SK-N-SH (cell line): ENCODE measurements around the gene SPG11. TPM values are rescaled to one million over a fixed set of nuclear protein-coding genes. Genes with fewer than 3 reads are reported as not detected.
A peak's percentile ranks its signal among the peaks of the same experiment; 100 is the strongest.

ENCODE experiments used
- CTCF ChIA-PET: fragments of 300-600, 350-600 bp; formaldehyde crosslinking; extraction: SDS; loops from one replicate; lab custom pipeline; 2021; lab: Yijun Ruan, JAX
- POLR2A ChIA-PET: fragments of 350-600 bp; sonication (Branson Sonifier 250); formaldehyde crosslinking; extraction: SDS; loops from one replicate; lab custom pipeline; 2020; ENCODE audit warnings: antibody characterized with exemption, inconsistent platforms; lab: Yijun Ruan, JAX
- DNase-seq: peaks from one replicate; pipeline ENCODE4 v3.0.0; 2012
- H2AFZ ChIP-seq: fragments of 200-600 bp; sonication (generic); 2 replicates; pipeline ENCODE4 v1.8.1; 2016; ENCODE audit warnings: antibody characterized with exemption, mild to moderate bottlenecking, low read depth
- H3F3A ChIP-seq: fragments of 200-600 bp; sonication (generic); replicated peaks from 2 replicates; pipeline ENCODE3; 2016; ENCODE audit warnings: antibody characterized with exemption, mild to moderate bottlenecking; ENCODE audit not compliant: insufficient read depth
- H3K27ac ChIP-seq, 2 experiments: fragments of 200-500 bp in 1 of 2; fragments of 200-600 bp in 1 of 2; sonication (Bioruptor generic) in 1 of 2; sonication (generic), shearing (Covaris generic) in 1 of 2; 2 replicates each; pipeline versions ENCODE4 v1.5.1 to v1.6.1; 2014 to 2016; ENCODE audit warnings: low read depth in 2 of 2, inconsistent platforms in 1 of 2, low read length in 1 of 2, mild to moderate bottlenecking in 1 of 2, mixed read lengths in 1 of 2
- H3K27me3 ChIP-seq: fragments of 200-600 bp; sonication (generic), shearing (Covaris generic); 2 replicates; pipeline ENCODE4 v1.6.1; 2016; ENCODE audit warnings: mixed run types; ENCODE audit not compliant: insufficient read depth
- H3K36me3 ChIP-seq, 2 experiments: fragments of 200-500 bp in 1 of 2; fragments of 200-600 bp in 1 of 2; sonication (Bioruptor generic) in 1 of 2; sonication (generic) in 1 of 2; replicated peaks in 1 of 2; 2 replicates each; pipeline versions ENCODE3 to v1.5.1; 2014 to 2016; ENCODE audit warnings: low read length in 1 of 2, mild to moderate bottlenecking in 1 of 2; ENCODE audit not compliant: insufficient read depth in 2 of 2, control insufficient read depth in 1 of 2
- H3K4me1 ChIP-seq, 2 experiments: fragments of 200-500 bp in 1 of 2; fragments of 200-600 bp in 1 of 2; sonication (Bioruptor generic) in 1 of 2; sonication (generic), shearing (Covaris generic) in 1 of 2; 2 replicates each; pipeline versions ENCODE4 v1.5.1 to v1.6.1; 2014 to 2016; ENCODE audit warnings: low read depth in 1 of 2, low read length in 1 of 2, mixed run types in 1 of 2; ENCODE audit not compliant: insufficient read depth in 2 of 2, control insufficient read depth in 1 of 2
- H3K4me2 ChIP-seq: fragments of 200-600 bp; sonication (generic), shearing (Covaris generic); 2 replicates; pipeline ENCODE4 v1.6.1; 2017; ENCODE audit warnings: mixed run types
- H3K4me3 ChIP-seq, 2 experiments: fragments of 200-500 bp in 1 of 2; fragments of 200-600 bp in 1 of 2; sonication (Bioruptor generic) in 1 of 2; sonication (generic), shearing (Covaris generic) in 1 of 2; 2 replicates each; pipeline versions ENCODE4 v1.5.1 to v1.8.1; 2014 to 2016; ENCODE audit warnings: low read depth in 2 of 2, inconsistent platforms in 1 of 2, low read length in 1 of 2, mild to moderate bottlenecking in 1 of 2, mixed read lengths in 1 of 2, moderate library complexity in 1 of 2
- H3K79me2 ChIP-seq: fragments of 200-600 bp; sonication (generic); 2 replicates; pipeline ENCODE4 v1.8.1; 2017; ENCODE audit warnings: mild to moderate bottlenecking; ENCODE audit not compliant: insufficient read depth
- H3K9ac ChIP-seq: fragments of 200-600 bp; sonication (generic); 2 replicates; pipeline ENCODE4 v1.6.1; 2017; ENCODE audit warnings: mixed run types
- H3K9me2 ChIP-seq: fragments of 200-600 bp; sonication (generic); 2 replicates; pipeline ENCODE4 v1.6.1; 2017; ENCODE audit warnings: mixed run types
- H3K9me3 ChIP-seq: fragments of 200-600 bp; sonication (generic); 2 replicates; pipeline ENCODE4 v1.6.1; 2017; ENCODE audit warnings: mixed run types, mild to moderate bottlenecking, moderate library complexity
- H4K20me1 ChIP-seq: fragments of 200-600 bp; sonication (generic); 2 replicates; pipeline ENCODE4 v1.6.1; 2017; ENCODE audit warnings: mild to moderate bottlenecking, mixed run types; ENCODE audit not compliant: insufficient read depth
- CTCF ChIP-seq: fragments of 200-600 bp; sonication (generic); IDR thresholded peaks from 2 replicates; pipeline ENCODE4 v1.6.1; 2017; ENCODE audit warnings: antibody characterized with exemption, mild to moderate bottlenecking, moderate library complexity
- ELF1 ChIP-seq: IDR thresholded peaks from 2 replicates; pipeline ENCODE4 v1.4.0; 2012
- FOSL2 ChIP-seq: IDR thresholded peaks from 2 replicates; pipeline ENCODE4 v1.4.0; 2012; ENCODE audit warnings: low read depth, mild to moderate bottlenecking, moderate library complexity, borderline replicate concordance
- FOXJ3 ChIP-seq: sonication (generic); formaldehyde crosslinking; IDR thresholded peaks from 2 replicates; pipeline ENCODE4 v1.5.1; 2020; ENCODE audit warnings: mild to moderate bottlenecking, missing genetic modification reagents
- GABPA ChIP-seq: IDR thresholded peaks from 2 replicates; pipeline ENCODE4 v1.4.0; 2012; ENCODE audit warnings: low read depth, mild to moderate bottlenecking
- GATA2 ChIP-seq: sonication (generic); formaldehyde crosslinking; IDR thresholded peaks from 2 replicates; pipeline ENCODE4 v1.5.0; 2020; ENCODE audit warnings: mild to moderate bottlenecking, missing genetic modification reagents
- JUND ChIP-seq: IDR thresholded peaks from 2 replicates; pipeline ENCODE4 v1.4.0; 2012
- MAX ChIP-seq: IDR thresholded peaks from 2 replicates; pipeline ENCODE4 v1.4.0; 2012; ENCODE audit warnings: low read depth
- MXI1 ChIP-seq: IDR thresholded peaks from 2 replicates; pipeline ENCODE4 v1.6.1; 2012; ENCODE audit warnings: mild to moderate bottlenecking, low read depth, low read length, improper control_type of control experiment
- NFIC ChIP-seq: IDR thresholded peaks from 2 replicates; pipeline ENCODE4 v1.4.0; 2012; ENCODE audit warnings: borderline replicate concordance
- NRF1 ChIP-seq: IDR thresholded peaks from 2 replicates; pipeline ENCODE4 v1.6.1; 2012; ENCODE audit warnings: low read depth, mild to moderate bottlenecking, low read length
- PBX3 ChIP-seq: IDR thresholded peaks from 2 replicates; pipeline ENCODE4; 2012
- RAD21 ChIP-seq: IDR thresholded peaks from 2 replicates; pipeline ENCODE4 v1.6.1; 2012; ENCODE audit warnings: mild to moderate bottlenecking, low read length
- RCOR1 ChIP-seq: fragments of 150-350 bp; IDR thresholded peaks from 2 replicates; pipeline ENCODE4 v1.6.1; 2017; ENCODE audit warnings: antibody characterized with exemption, low read length
- REST ChIP-seq: IDR thresholded peaks from 2 replicates; pipeline ENCODE4 v1.6.1; 2012; ENCODE audit warnings: mild to moderate bottlenecking, low read depth, low read length, moderate library complexity
- RXRA ChIP-seq: IDR thresholded peaks from 2 replicates; pipeline ENCODE4 v1.4.0; 2012; ENCODE audit warnings: low read depth, mild to moderate bottlenecking, borderline replicate concordance
- SIN3A ChIP-seq: IDR thresholded peaks from 2 replicates; pipeline ENCODE4 v1.6.1; 2012; ENCODE audit warnings: low read depth, mild to moderate bottlenecking, low read length, moderate library complexity, borderline replicate concordance
- SMC3 ChIP-seq: IDR thresholded peaks from 2 replicates; pipeline ENCODE4 v1.6.1; 2012; ENCODE audit warnings: low read depth, low read length, improper control_type of control experiment
- TAF1 ChIP-seq: IDR thresholded peaks from 2 replicates; pipeline ENCODE4 v1.6.1; 2012; ENCODE audit warnings: low read depth, mild to moderate bottlenecking, low read length, moderate library complexity, borderline replicate concordance
- TCF12 ChIP-seq: IDR thresholded peaks from 2 replicates; pipeline ENCODE4 v1.4.0; 2012
- TEAD4 ChIP-seq: IDR thresholded peaks from 2 replicates; pipeline ENCODE4 v1.4.0; 2012; ENCODE audit warnings: mild to moderate bottlenecking, borderline replicate concordance; ENCODE audit not compliant: insufficient read depth
- USF1 ChIP-seq: IDR thresholded peaks from 2 replicates; pipeline ENCODE4 v1.4.0; 2012; ENCODE audit warnings: low read depth, borderline replicate concordance
- USF2 ChIP-seq: fragments of 150-350 bp; IDR thresholded peaks from 2 replicates; pipeline ENCODE4 v1.6.1; 2017; ENCODE audit warnings: antibody characterized with exemption, low read length, low read depth, borderline replicate concordance
- ZBTB33 ChIP-seq: IDR thresholded peaks from 2 replicates; pipeline ENCODE4 v1.4.0; 2012; ENCODE audit warnings: low read depth, borderline replicate concordance
- WGBS: methylation state at CpG from one replicate; pipeline ENCODE4 v1.1.6; 2017; ENCODE audit warnings: low lambda C conversion rate; 5-methylcytosine and 5-hydroxymethylcytosine counted together
- polyA plus RNA-seq, 3 experiments: library from polyadenylated mRNA; depleted of rRNA; stranded (reverse); fragments of >200 nt; gene quantifications; 2 replicates each; pipeline ENCODE4 v1.2.3, GENCODE V29; 2012

SPG11 gene
- polyA plus RNA-seq, 1 of the 3 experiments (the other 2 are of a cell fraction) = 36.3 TPM

GRCh38 chr15:44550256-44550655, 113.2 kb downstream of the SPG11 start:
- Histone ChIP-seq H3K79me2 (peaks cover 88% of the 10 kb centered on the region), H3K9ac (no peak overlapping the region), H3K27me3 (no peaks in the 10 kb centered on the region), H3K27ac (no peak overlapping the region; a peak in 1 of 4 replicates), H3K9me2 (no peaks in the 10 kb centered on the region), H3K4me1 (peaks cover 14 to 20% of the 10 kb centered on the region in 2 experiments; a peak in 3 of 4 replicates), H3K4me3 (no peak overlapping the region), H2AFZ (no peak overlapping the region), H3F3A (peaks cover 40% of the 10 kb centered on the region), H3K36me3 (peaks cover 28 to 45% of the 10 kb centered on the region in 2 experiments), H4K20me1 (peaks cover 57% of the 10 kb centered on the region), H3K4me2 (no peak overlapping the region), H3K9me3 (no peaks in the 10 kb centered on the region)
- ChIA-PET CTCF (interaction anchor here (0.6 to 1.5 kb wide), 8 partner anchors 8 to 678 kb away, joined by 3 to 8 read pairs (median 4); no protein-coding TSS in a partner anchor), POLR2A (no interaction called here)
- WGBS = 37% methylated on average over 3 of the region's 3 CpGs
- DNase-seq = peak; percentile 52
- TF ChIP-seq FOSL2 = no peak
- no peak for TF ChIP-seq RXRA
- TF ChIP-seq GABPA = no peak
- no peak for TF ChIP-seq SMC3
- no peak for TF ChIP-seq RCOR1
- TF ChIP-seq SIN3A = no peak
- TF ChIP-seq TCF12 = no peak
- TF ChIP-seq NRF1 = no peak
- no peak for TF ChIP-seq TAF1
- TF ChIP-seq ZBTB33 = no peak
- no peak for TF ChIP-seq NFIC
- TF ChIP-seq FOXJ3 = no peak
- peak; percentile 61 for TF ChIP-seq CTCF
- no peak for TF ChIP-seq JUND
- TF ChIP-seq USF2 = no peak
- TF ChIP-seq MXI1 = 0 out of 2 replicates have a peak, but pooled peaks have one; percentile 51
- no peak for TF ChIP-seq TEAD4
- TF ChIP-seq PBX3 = no peak
- no peak for TF ChIP-seq GATA2 (CRISPR knock-in tag)
- TF ChIP-seq USF1 = no peak
- no peak for TF ChIP-seq ELF1
- TF ChIP-seq MAX = no peak
- TF ChIP-seq REST = no peak
- peak; percentile 25; the same call in 1 of the 2 replicates for TF ChIP-seq RAD21
